ENCODE measurements around the gene FBXL17. TPM values are rescaled to one million over a fixed set of nuclear protein-coding genes. Genes with fewer than 3 reads are reported as not detected.

Gene FBXL17
- total and polyA plus RNA-seq, 2 donors (not counting 1 experiment from before 2014, with no cell fraction given) = 7.3 to 40.3 TPM

- no peaks in the 10 kb centered on the region for H3K9me3 Mint-ChIP-seq (ENCODE audit: insufficient read depth)
- no peaks in the 10 kb centered on the region for H3K9me3 ChIP-seq (ENCODE audit: control extremely low read depth in 1 of 3, control insufficient read depth in 2 of 3, insufficient read depth in 1 of 3, low read length in 2 of 3)
- H3K4me1 ChIP-seq (ENCODE audit: control insufficient read depth in 2 of 2, insufficient read depth in 2 of 2, low read length in 2 of 2) = no peaks in the 10 kb centered on the region
- H3K27ac ChIP-seq (ENCODE audit: low read length in 2 of 2) = no peak overlapping the region
- no peaks in the 10 kb centered on the region for H3K4me1 Mint-ChIP-seq
- no peak overlapping the region for H2AFZ ChIP-seq (ENCODE audit: insufficient read depth, low read depth, low read length, poor library complexity, severe bottlenecking)
- TF ChIP-seq, protein P1, sequence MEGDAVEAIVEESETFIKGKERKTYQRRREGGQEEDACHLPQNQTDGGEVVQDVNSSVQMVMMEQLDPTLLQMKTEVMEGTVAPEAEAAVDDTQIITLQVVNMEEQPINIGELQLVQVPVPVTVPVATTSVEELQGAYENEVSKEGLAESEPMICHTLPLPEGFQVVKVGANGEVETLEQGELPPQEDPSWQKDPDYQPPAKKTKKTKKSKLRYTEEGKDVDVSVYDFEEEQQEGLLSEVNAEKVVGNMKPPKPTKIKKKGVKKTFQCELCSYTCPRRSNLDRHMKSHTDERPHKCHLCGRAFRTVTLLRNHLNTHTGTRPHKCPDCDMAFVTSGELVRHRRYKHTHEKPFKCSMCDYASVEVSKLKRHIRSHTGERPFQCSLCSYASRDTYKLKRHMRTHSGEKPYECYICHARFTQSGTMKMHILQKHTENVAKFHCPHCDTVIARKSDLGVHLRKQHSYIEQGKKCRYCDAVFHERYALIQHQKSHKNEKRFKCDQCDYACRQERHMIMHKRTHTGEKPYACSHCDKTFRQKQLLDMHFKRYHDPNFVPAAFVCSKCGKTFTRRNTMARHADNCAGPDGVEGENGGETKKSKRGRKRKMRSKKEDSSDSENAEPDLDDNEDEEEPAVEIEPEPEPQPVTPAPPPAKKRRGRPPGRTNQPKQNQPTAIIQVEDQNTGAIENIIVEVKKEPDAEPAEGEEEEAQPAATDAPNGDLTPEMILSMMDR (IDR thresholded peaks at IDR 0.05) = no peak
- TF ChIP-seq EZH2 (IDR thresholded peaks at IDR 0.05; ENCODE audit: borderline replicate concordance, insufficient read depth, low read depth, low read length, poor library complexity, severe bottlenecking) = no peak
- no peak for ATAC-seq (ENCODE audit: low read depth)
- no peak overlapping the region for H3K27ac Mint-ChIP-seq
- H3K27me3 Mint-ChIP-seq = no peaks in the 10 kb centered on the region
- intact Hi-C loops (cut with micrococcal nuclease) = no loop called here
- no peaks in the 10 kb centered on the region for H3K36me3 ChIP-seq (replicated peaks in 1 of 2; ENCODE audit: control extremely low read depth in 1 of 2, control insufficient read depth in 1 of 2, extremely low read depth in 1 of 2, insufficient read depth in 2 of 2, low read length in 1 of 2)
- H3K79me2 ChIP-seq (ENCODE audit: control insufficient read depth, insufficient read depth, low read length) = no peaks in the 10 kb centered on the region
- no peak overlapping the region for H3K9ac ChIP-seq (ENCODE audit: low read length)
- DNase-seq = no peak
- no CpG with 5 or more reads among the region's 2 CpGs for WGBS (ENCODE audit: insufficient coverage)
- ChIA-PET POLR2A (no interaction called here), CTCF (no interaction called here)
- H3K27me3 ChIP-seq (replicated peaks in 1 of 4; ENCODE audit: control extremely low read depth in 1 of 4, control insufficient read depth in 3 of 4, insufficient read depth in 4 of 4, low read length in 3 of 4) = no peaks in the 10 kb centered on the region
- no peaks in the 10 kb centered on the region for H4K20me1 ChIP-seq (ENCODE audit: control insufficient read depth, insufficient read depth, low read length, poor library complexity, severe bottlenecking)
- H3K4me3 ChIP-seq (ENCODE audit: control extremely low read depth in 1 of 5, extremely low read depth in 1 of 5, insufficient read depth in 1 of 5, low read depth in 2 of 5, low read length in 4 of 5) = no peak overlapping the region
- H3K4me2 ChIP-seq (replicated peaks; ENCODE audit: low read depth, low read length, poor library complexity, severe bottlenecking) = no peak overlapping the region
- no peak overlapping the region for H3K4me3 Mint-ChIP-seq
These were observed 496.3 kb downstream of the FBXL17 start for GRCh38 chr5:107885601-107886000.

GRCh38 chr5:107884871-107885270 lies 497.0 kb downstream of the FBXL17 start:
- no peaks in the 10 kb centered on the region for H3K9me3 ChIP-seq (ENCODE audit: control extremely low read depth in 1 of 3, control insufficient read depth in 2 of 3, insufficient read depth in 1 of 3, low read length in 2 of 3)
- TF ChIP-seq, protein P1 (IDR thresholded peaks at IDR 0.05) = no peak
- TF ChIP-seq EZH2 (IDR thresholded peaks at IDR 0.05; ENCODE audit: borderline replicate concordance, insufficient read depth, low read depth, low read length, poor library complexity, severe bottlenecking) = no peak
- H3K36me3 ChIP-seq (replicated peaks in 1 of 2; ENCODE audit: control extremely low read depth in 1 of 2, control insufficient read depth in 1 of 2, extremely low read depth in 1 of 2, insufficient read depth in 2 of 2, low read length in 1 of 2) = no peaks in the 10 kb centered on the region
- Mint-ChIP-seq H3K4me1 (no peaks in the 10 kb centered on the region), H3K9me3 (ENCODE audit: insufficient read depth) (no peaks in the 10 kb centered on the region), H3K27me3 (no peaks in the 10 kb centered on the region), H3K4me3 (no peak overlapping the region), H3K27ac (no peak overlapping the region)
- DNase-seq (no peak), ATAC-seq (ENCODE audit: low read depth) (no peak)
- H3K4me3 ChIP-seq (ENCODE audit: control extremely low read depth in 1 of 5, extremely low read depth in 1 of 5, insufficient read depth in 1 of 5, low read depth in 2 of 5, low read length in 4 of 5) = no peak overlapping the region
- WGBS (ENCODE audit: insufficient coverage) = no CpG with 5 or more reads among the region's 1 CpG
- intact Hi-C loops (cut with micrococcal nuclease) = no loop called here
- no peaks in the 10 kb centered on the region for H3K79me2 ChIP-seq (ENCODE audit: control insufficient read depth, insufficient read depth, low read length)
- ChIA-PET POLR2A (no interaction called here), CTCF (no interaction called here)
- H4K20me1 ChIP-seq (ENCODE audit: control insufficient read depth, insufficient read depth, low read length, poor library complexity, severe bottlenecking) = no peaks in the 10 kb centered on the region
- no peak overlapping the region for H3K9ac ChIP-seq (ENCODE audit: low read length)
- no peak overlapping the region for H3K4me2 ChIP-seq (replicated peaks; ENCODE audit: low read depth, low read length, poor library complexity, severe bottlenecking)
- no peaks in the 10 kb centered on the region for H3K27me3 ChIP-seq (replicated peaks in 1 of 4; ENCODE audit: control extremely low read depth in 1 of 4, control insufficient read depth in 3 of 4, insufficient read depth in 4 of 4, low read length in 3 of 4)
- no peak overlapping the region for H2AFZ ChIP-seq (ENCODE audit: insufficient read depth, low read depth, low read length, poor library complexity, severe bottlenecking)
- H3K4me1 ChIP-seq (ENCODE audit: control insufficient read depth in 2 of 2, insufficient read depth in 2 of 2, low read length in 2 of 2) = no peaks in the 10 kb centered on the region
- H3K27ac ChIP-seq (ENCODE audit: low read length in 2 of 2) = no peak overlapping the region
